Left ventricle myocardium inferior (tissue), 1 donor: ENCODE data around the gene DNASE1L2. TPM values are rescaled to one million over a fixed set of nuclear protein-coding genes. Genes with fewer than 3 reads are reported as not detected.

ENCODE experiments used
- DNase-seq: peaks from one replicate; pipeline ENCODE4 v3.0.0-alpha.2; 2020
- H3K27ac ChIP-seq: fragments of 200-600 bp; replicated peaks from 2 replicates; pipeline ENCODE4 v1.8.0; 2021
- H3K27me3 ChIP-seq: fragments of 200-600 bp; 2 replicates; pipeline ENCODE4 v1.8.0; 2021; ENCODE audit warnings: low read depth
- H3K36me3 ChIP-seq: fragments of 200-600 bp; 2 replicates; pipeline ENCODE4 v1.8.0; 2021
- H3K4me1 ChIP-seq: fragments of 200-600 bp; 2 replicates; pipeline ENCODE4 v1.8.0; 2021
- H3K4me3 ChIP-seq: fragments of 200-600 bp; 2 replicates; pipeline ENCODE4 v1.8.0; 2021; ENCODE audit warnings: mild to moderate bottlenecking, moderate library complexity
- H3K9me3 ChIP-seq: fragments of 200-600 bp; replicated peaks from 2 replicates; pipeline ENCODE4 v1.8.0; 2021
- intact Hi-C: fragments of 100-400 bp; cut with micrococcal nuclease; formaldehyde crosslinking; loops from one replicate; pipeline ENCODE4 v1.11.0; 2022
- total RNA-seq: library from RNA; stranded (reverse); fragmentation: NEBNext Ultra II Directional; extraction: Animal tissue kit (Norgen Biotek cat#: 25700); gene quantifications from one replicate; pipeline ENCODE4 v1.2.1, GENCODE V29; 2021
- TF ChIP-seq, protein P1 (sequence below): fragments of 200-600 bp; IDR thresholded peaks from 2 replicates; pipeline ENCODE4 v1.8.0; 2021; ENCODE audit warnings: antibody characterized with exemption, mild to moderate bottlenecking, borderline replicate concordance
- donor health status: DM: no; HTN: yes; CAD: no; lungs with severe emphysema.

The DNASE1L2 gene
- total RNA-seq, 1 donor from 2014 or later: 0.47 TPM

DNA sequence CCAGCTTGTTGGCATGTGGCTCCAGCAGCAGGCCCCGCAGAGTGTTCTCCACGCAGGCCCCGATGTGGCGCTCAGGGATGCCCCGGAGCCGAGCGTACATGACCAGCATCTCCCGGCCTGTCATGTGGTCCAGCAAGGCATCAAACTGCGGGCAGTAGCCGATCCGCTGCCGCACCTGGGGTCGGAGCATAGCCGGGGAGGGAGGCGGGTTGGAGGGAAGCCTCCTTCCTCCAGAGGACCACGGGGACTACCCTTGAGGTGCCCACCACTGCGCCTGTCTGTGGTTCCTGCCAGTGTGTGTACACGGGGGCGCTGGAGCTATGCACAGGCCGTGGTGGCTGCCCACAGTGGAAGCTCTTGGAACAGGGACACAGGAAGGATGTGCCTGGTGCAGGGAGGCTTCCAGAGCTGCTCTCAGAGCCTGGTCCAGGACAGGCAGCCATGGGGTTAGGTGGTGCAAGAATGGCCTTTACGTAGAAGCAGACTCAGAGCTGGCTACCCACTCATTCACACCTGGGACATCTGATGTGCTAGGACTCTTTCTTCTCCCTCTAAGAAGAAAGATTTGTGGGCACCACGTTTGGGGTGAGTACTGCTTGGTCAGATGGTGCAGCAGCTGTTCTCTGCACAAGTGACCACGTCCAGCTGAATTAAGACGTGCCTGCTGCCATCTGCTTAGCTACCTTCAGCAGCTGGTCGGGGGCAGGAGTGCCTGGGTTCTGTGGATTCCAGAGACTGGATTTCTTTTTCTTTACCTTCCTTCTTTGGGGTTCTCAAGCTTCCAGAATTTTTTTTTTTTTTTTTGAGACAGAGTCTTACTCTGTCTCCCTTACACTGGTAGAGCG lies 42.9 kb downstream of the DNASE1L2 start:
- TF ChIP-seq, protein P1, sequence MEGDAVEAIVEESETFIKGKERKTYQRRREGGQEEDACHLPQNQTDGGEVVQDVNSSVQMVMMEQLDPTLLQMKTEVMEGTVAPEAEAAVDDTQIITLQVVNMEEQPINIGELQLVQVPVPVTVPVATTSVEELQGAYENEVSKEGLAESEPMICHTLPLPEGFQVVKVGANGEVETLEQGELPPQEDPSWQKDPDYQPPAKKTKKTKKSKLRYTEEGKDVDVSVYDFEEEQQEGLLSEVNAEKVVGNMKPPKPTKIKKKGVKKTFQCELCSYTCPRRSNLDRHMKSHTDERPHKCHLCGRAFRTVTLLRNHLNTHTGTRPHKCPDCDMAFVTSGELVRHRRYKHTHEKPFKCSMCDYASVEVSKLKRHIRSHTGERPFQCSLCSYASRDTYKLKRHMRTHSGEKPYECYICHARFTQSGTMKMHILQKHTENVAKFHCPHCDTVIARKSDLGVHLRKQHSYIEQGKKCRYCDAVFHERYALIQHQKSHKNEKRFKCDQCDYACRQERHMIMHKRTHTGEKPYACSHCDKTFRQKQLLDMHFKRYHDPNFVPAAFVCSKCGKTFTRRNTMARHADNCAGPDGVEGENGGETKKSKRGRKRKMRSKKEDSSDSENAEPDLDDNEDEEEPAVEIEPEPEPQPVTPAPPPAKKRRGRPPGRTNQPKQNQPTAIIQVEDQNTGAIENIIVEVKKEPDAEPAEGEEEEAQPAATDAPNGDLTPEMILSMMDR: no peak
- Histone ChIP-seq H3K27me3 (no peaks in the 10 kb centered on the region), H3K4me3 (no peak overlapping the region), H3K27ac (no peak overlapping the region), H3K4me1 (no peaks in the 10 kb centered on the region), H3K36me3 (peaks cover 31% of the 10 kb centered on the region), H3K9me3 (no peaks in the 10 kb centered on the region)
- intact Hi-C loops: no loop called here
- no peak for DNase-seq

GRCh38 chr16:2280461-2280860 lies 44.2 kb downstream of the DNASE1L2 start:
- DNase-seq: no peak
- no peak overlapping the region for H3K4me3 ChIP-seq
- TF ChIP-seq, protein P1: no peak
- intact Hi-C loops: no loop called here
- no peak overlapping the region for H3K27ac ChIP-seq
- H3K4me1 ChIP-seq: no peaks in the 10 kb centered on the region
- H3K27me3 ChIP-seq: no peaks in the 10 kb centered on the region
- peaks cover 43% of the 10 kb centered on the region for H3K36me3 ChIP-seq
- H3K9me3 ChIP-seq: no peaks in the 10 kb centered on the region

- Histone ChIP-seq H3K4me1 (no peaks in the 10 kb centered on the region), H3K9me3 (no peaks in the 10 kb centered on the region), H3K27ac (no peak overlapping the region), H3K4me3 (no peak overlapping the region), H3K36me3 (peaks cover 45% of the 10 kb centered on the region), H3K27me3 (no peaks in the 10 kb centered on the region)
- TF ChIP-seq, protein P1: no peak
- intact Hi-C loops: no loop called here
- no peak for DNase-seq
Measured at GRCh38 chr16:2280981-2281542, 44.8 kb downstream of the DNASE1L2 start.

DNA sequence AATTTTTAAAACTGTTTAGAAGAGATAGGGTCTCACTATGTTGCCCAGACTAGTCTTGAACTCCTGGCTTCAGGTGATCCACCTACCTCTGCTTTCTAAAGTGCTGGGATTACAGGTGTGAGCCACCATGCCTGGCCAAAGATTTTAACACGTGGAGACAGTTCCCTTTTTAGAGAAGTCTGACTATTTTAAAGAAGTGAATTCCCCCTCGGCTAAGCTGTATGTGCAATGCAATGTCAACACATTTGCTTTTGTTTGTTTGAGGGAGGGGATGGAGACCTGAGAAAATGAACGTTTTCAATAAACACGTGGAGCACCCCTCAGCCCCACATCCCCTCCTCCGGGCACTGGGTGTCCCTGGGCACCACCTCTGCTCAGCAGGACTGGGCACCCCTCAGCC lies 46.0 kb downstream of the DNASE1L2 start:
- Histone ChIP-seq H3K27ac (no peak overlapping the region), H3K4me3 (no peak overlapping the region), H3K27me3 (no peaks in the 10 kb centered on the region), H3K36me3 (peaks cover 53% of the 10 kb centered on the region), H3K4me1 (no peaks in the 10 kb centered on the region), H3K9me3 (no peaks in the 10 kb centered on the region)
- TF ChIP-seq, protein P1: no peak
- intact Hi-C loops: no loop called here
- no peak for DNase-seq

GRCh38 chr16:2282866-2283555 lies 46.8 kb downstream of the DNASE1L2 start:
- Histone ChIP-seq H3K9me3 (no peaks in the 10 kb centered on the region), H3K27ac (no peak overlapping the region), H3K4me1 (no peaks in the 10 kb centered on the region), H3K4me3 (no peak overlapping the region), H3K27me3 (no peaks in the 10 kb centered on the region), H3K36me3 (peaks cover 54% of the 10 kb centered on the region)
- TF ChIP-seq, protein P1: no peak
- intact Hi-C loops: no loop called here
- DNase-seq: no peak
